Panc1 (cell line): ENCODE measurements around the gene PTPRS. TPM values are rescaled to one million over a fixed set of nuclear protein-coding genes. Genes with fewer than 3 reads are reported as not detected.

Experiments
- ATAC-seq: fragments of 200-7000 bp; cut with Tn5 transposase; 2 replicates; pipeline ENCODE4 v1.9.1; 2020; ENCODE audit warnings: mild to moderate bottlenecking, moderate library complexity
- BruUV-seq: library from RNA; stranded (reverse); fragments of 400-500 nt; replicated peaks from 2 replicates; lab custom pipeline; 2021; lab: Mats Ljungman, UMichigan
- CTCF ChIA-PET: fragments of 300-600 bp; sonication (Branson Sonifier 250); formaldehyde crosslinking; loops from one replicate; lab custom pipeline; 2022; ENCODE audit warnings: antibody characterized with exemption; lab: Charles Lee
- POLR2A ChIA-PET: fragments of 300-600 bp; sonication (Branson Sonifier 250); formaldehyde crosslinking; loops from one replicate; lab custom pipeline; 2022; ENCODE audit warnings: antibody characterized with exemption; lab: Charles Lee
- DNase-seq: peaks from one replicate; pipeline ENCODE4 v3.0.0-alpha.2; 2010; ENCODE audit warnings: low read depth, low spot score
- H3K27ac ChIP-seq: 2 replicates; pipeline ENCODE4 v1.5.1; 2011; ENCODE audit warnings: mild to moderate bottlenecking, low read length, inconsistent platforms
- H3K27me3 ChIP-seq: fragments of 200-500 bp; sonication (Bioruptor generic); 2 replicates; pipeline ENCODE4 v1.6.0; 2014; ENCODE audit warnings: low read length, inconsistent platforms; ENCODE audit not compliant: control insufficient read depth, insufficient read depth
- H3K36me3 ChIP-seq: fragments of 200-500 bp; sonication (Bioruptor generic); 2 replicates; pipeline ENCODE4 v1.5.1; 2014; ENCODE audit warnings: inconsistent platforms, mild to moderate bottlenecking, low read length, moderate library complexity; ENCODE audit not compliant: control insufficient read depth, insufficient read depth
- H3K4me1 ChIP-seq: 2 replicates; pipeline ENCODE4 v1.5.1; 2011; ENCODE audit warnings: inconsistent platforms, mild to moderate bottlenecking, low read length, moderate library complexity; ENCODE audit not compliant: control insufficient read depth, insufficient read depth
- H3K4me3 ChIP-seq, 2 experiments: 2 replicates each; pipeline ENCODE4 v1.5.1; 2011 to 2012; ENCODE audit warnings: low read depth in 2 of 2, low read length in 2 of 2, mild to moderate bottlenecking in 2 of 2, inconsistent platforms in 1 of 2, moderate library complexity in 1 of 2
- H3K9me3 ChIP-seq: fragments of 200-500 bp; sonication (Bioruptor generic); 2 replicates; pipeline ENCODE4 v1.5.1; 2014; ENCODE audit warnings: low read depth, mild to moderate bottlenecking, inconsistent platforms, low read length, moderate library complexity; ENCODE audit not compliant: control insufficient read depth, insufficient read depth
- POLR2AphosphoS5 ChIP-seq: IDR thresholded peaks from 2 replicates; pipeline ENCODE4 v1.6.1; 2012; ENCODE audit warnings: mild to moderate bottlenecking, low read depth, low read length, moderate library complexity
- REST ChIP-seq, 2 experiments: IDR thresholded peaks; 2 replicates each; pipeline ENCODE4 v1.6.1; 2011 to 2012; ENCODE audit warnings: low read depth in 2 of 2, control low read depth in 1 of 2, low read length in 1 of 2, mild to moderate bottlenecking in 1 of 2, moderate library complexity in 1 of 2; ENCODE audit not compliant: insufficient read depth in 1 of 2
- SIN3A ChIP-seq: IDR thresholded peaks from 2 replicates; pipeline ENCODE4 v1.6.1; 2012; ENCODE audit warnings: low read depth, mild to moderate bottlenecking, low read length, moderate library complexity, borderline replicate concordance; ENCODE audit not compliant: insufficient read depth
- TCF7L2 ChIP-seq: IDR thresholded peaks from 2 replicates; pipeline ENCODE4 v1.6.1; 2011; ENCODE audit warnings: mild to moderate bottlenecking, low read depth, low read length, inconsistent platforms
- in situ Hi-C: cut with HindIII; loops from 2 replicates; pipeline ENCODE4 v1.10.0; 2016; ENCODE audit warnings: low sequenced_read_pairs, low pct_unique_long_range_greater_than_20kb
- intact Hi-C: fragments of 100-400 bp; cut with micrococcal nuclease; formaldehyde crosslinking; loops from one replicate; pipeline ENCODE4 v1.10.0; 2022; ENCODE audit not compliant: unreplicated experiment
- total RNA-seq: library from RNA; stranded (reverse); gene quantifications from one replicate; pipeline ENCODE4 v1.2.1, GENCODE V29; 2021; ENCODE audit not compliant: unreplicated experiment
- TF ChIP-seq, protein P1 (sequence below): fragments of 450-650 bp; IDR thresholded peaks from 2 replicates; pipeline ENCODE4 v1.5.1; 2017; ENCODE audit warnings: mild to moderate bottlenecking

The PTPRS gene
- total RNA-seq, 1 experiment from 2014 or later = 85.4 TPM

- POLR2A ChIA-PET = no interaction called here
- BruUV-seq = no TSS peak
- no peak for DNase-seq
Observed at GRCh38 chr19:5380215-5380919, 39.8 kb upstream of the PTPRS start.

GRCh38 chr19:5376928-5377327 lies 36.3 kb upstream of the PTPRS start:
- no peak for TF ChIP-seq SIN3A
- TF ChIP-seq TCF7L2 = no peak
- TF ChIP-seq, protein P1, sequence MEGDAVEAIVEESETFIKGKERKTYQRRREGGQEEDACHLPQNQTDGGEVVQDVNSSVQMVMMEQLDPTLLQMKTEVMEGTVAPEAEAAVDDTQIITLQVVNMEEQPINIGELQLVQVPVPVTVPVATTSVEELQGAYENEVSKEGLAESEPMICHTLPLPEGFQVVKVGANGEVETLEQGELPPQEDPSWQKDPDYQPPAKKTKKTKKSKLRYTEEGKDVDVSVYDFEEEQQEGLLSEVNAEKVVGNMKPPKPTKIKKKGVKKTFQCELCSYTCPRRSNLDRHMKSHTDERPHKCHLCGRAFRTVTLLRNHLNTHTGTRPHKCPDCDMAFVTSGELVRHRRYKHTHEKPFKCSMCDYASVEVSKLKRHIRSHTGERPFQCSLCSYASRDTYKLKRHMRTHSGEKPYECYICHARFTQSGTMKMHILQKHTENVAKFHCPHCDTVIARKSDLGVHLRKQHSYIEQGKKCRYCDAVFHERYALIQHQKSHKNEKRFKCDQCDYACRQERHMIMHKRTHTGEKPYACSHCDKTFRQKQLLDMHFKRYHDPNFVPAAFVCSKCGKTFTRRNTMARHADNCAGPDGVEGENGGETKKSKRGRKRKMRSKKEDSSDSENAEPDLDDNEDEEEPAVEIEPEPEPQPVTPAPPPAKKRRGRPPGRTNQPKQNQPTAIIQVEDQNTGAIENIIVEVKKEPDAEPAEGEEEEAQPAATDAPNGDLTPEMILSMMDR = no peak
- no peak overlapping the region for H3K4me3 ChIP-seq
- H3K27ac ChIP-seq = no peak overlapping the region
- BruUV-seq = no TSS peak
- no peak for DNase-seq
- intact Hi-C loops (no loop called here), in situ Hi-C loops (no loop called here)
- H3K9me3 ChIP-seq = no peaks in the 10 kb centered on the region
- ChIA-PET POLR2A (no interaction called here), CTCF (no interaction called here)
- no peaks in the 10 kb centered on the region for H3K36me3 ChIP-seq
- ATAC-seq = no peak
- H3K27me3 ChIP-seq = no peaks in the 10 kb centered on the region
- H3K4me1 ChIP-seq = no peaks in the 10 kb centered on the region

More at GRCh38 chr19:5380215-5380919, 39.8 kb upstream of the PTPRS start:
- Histone ChIP-seq H3K27me3 (no peaks in the 10 kb centered on the region), H3K9me3 (0 out of 2 replicates have a peak, but pooled peaks cover 3% of the 10 kb centered on the region), H3K4me1 (no peaks in the 10 kb centered on the region), H3K27ac (no peak overlapping the region), H3K4me3 (no peak overlapping the region), H3K36me3 (no peaks in the 10 kb centered on the region)
- ATAC-seq = no peak
- intact Hi-C loops (no loop called here), in situ Hi-C loops (no loop called here)
- TF ChIP-seq, protein P1 = no peak
- TF ChIP-seq TCF7L2 (no peak), SIN3A (no peak), POLR2AphosphoS5 (no peak), REST (IDR thresholded peaks at IDR 0.05; ENCODE audit: insufficient read depth in 1 of 2, low read depth in 2 of 2, low read length in 1 of 2) (no peak)
- CTCF ChIA-PET = no interaction called here
